SK-N-SH (cell line): ENCODE results near the gene KDM4C.

Source experiments
- CHD2 ChIP-seq: fragments of 150-350 bp; IDR thresholded peaks from 2 replicates; pipeline ENCODE4 v1.6.1; 2018; ENCODE audit warnings: low read length; ENCODE audit not compliant: partially characterized antibody
- POLR2AphosphoS5 ChIP-seq: IDR thresholded peaks from 2 replicates; pipeline ENCODE4 v1.6.1; 2012; ENCODE audit warnings: low read depth, low read length
- RCOR1 ChIP-seq: fragments of 150-350 bp; IDR thresholded peaks from 2 replicates; pipeline ENCODE4 v1.6.1; 2017; ENCODE audit warnings: antibody characterized with exemption, low read length
- SIN3A ChIP-seq: IDR thresholded peaks from 2 replicates; pipeline ENCODE4 v1.6.1; 2012; ENCODE audit warnings: low read depth, mild to moderate bottlenecking, low read length, moderate library complexity, borderline replicate concordance
- SMC3 ChIP-seq: IDR thresholded peaks from 2 replicates; pipeline ENCODE4 v1.6.1; 2012; ENCODE audit warnings: low read depth, low read length, improper control_type of control experiment
- TCF12 ChIP-seq: IDR thresholded peaks from 2 replicates; pipeline ENCODE4 v1.4.0; 2012
- TEAD4 ChIP-seq: IDR thresholded peaks from 2 replicates; pipeline ENCODE4 v1.4.0; 2012; ENCODE audit warnings: mild to moderate bottlenecking, borderline replicate concordance; ENCODE audit not compliant: insufficient read depth
- TF ChIP-seq, protein P1 (sequence below): fragments of 200-600 bp; sonication (generic); IDR thresholded peaks from 2 replicates; pipeline ENCODE4 v1.6.1; 2017; ENCODE audit warnings: antibody characterized with exemption, mild to moderate bottlenecking, moderate library complexity
- TF ChIP-seq, protein P2 (sequence below): IDR thresholded peaks from 2 replicates; pipeline ENCODE4 v1.4.0; 2012; ENCODE audit warnings: low read depth

DNA sequence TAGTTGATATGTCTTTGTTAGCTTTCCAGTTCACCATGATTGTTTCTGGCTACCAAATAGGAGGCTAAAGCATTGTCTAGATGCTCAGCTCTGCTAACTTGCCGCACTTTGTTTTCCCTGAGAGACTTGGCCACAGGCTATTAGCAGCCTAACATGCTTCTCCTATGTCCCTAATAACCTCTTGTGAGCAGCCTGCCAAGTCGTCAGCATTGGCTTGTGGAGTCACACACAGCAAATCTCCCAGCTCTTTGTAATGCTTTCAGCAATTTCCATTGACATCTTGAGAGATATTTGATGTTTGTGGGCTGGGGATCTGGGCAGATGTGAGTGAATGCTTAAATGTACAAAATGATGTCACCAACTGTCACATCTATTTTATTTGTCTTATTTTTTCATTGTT, 346.9 kb downstream of the KDM4C start:
- no peak for TF ChIP-seq RCOR1
- TF ChIP-seq, protein P1, sequence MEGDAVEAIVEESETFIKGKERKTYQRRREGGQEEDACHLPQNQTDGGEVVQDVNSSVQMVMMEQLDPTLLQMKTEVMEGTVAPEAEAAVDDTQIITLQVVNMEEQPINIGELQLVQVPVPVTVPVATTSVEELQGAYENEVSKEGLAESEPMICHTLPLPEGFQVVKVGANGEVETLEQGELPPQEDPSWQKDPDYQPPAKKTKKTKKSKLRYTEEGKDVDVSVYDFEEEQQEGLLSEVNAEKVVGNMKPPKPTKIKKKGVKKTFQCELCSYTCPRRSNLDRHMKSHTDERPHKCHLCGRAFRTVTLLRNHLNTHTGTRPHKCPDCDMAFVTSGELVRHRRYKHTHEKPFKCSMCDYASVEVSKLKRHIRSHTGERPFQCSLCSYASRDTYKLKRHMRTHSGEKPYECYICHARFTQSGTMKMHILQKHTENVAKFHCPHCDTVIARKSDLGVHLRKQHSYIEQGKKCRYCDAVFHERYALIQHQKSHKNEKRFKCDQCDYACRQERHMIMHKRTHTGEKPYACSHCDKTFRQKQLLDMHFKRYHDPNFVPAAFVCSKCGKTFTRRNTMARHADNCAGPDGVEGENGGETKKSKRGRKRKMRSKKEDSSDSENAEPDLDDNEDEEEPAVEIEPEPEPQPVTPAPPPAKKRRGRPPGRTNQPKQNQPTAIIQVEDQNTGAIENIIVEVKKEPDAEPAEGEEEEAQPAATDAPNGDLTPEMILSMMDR = no peak
- no peak for TF ChIP-seq CHD2
- TF ChIP-seq, protein P2, sequence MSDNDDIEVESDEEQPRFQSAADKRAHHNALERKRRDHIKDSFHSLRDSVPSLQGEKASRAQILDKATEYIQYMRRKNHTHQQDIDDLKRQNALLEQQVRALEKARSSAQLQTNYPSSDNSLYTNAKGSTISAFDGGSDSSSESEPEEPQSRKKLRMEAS = no peak
- no peak for TF ChIP-seq SMC3
- TF ChIP-seq TCF12 = no peak
- no peak for TF ChIP-seq POLR2AphosphoS5
- TF ChIP-seq SIN3A = no peak
- TF ChIP-seq TEAD4 = no peak
